ENCODE data around the gene SRXN1.
"Not testable (repeated sequence)": the region's sequence is repeated elsewhere in the genome, so short reads cannot be mapped to it uniquely, and the experiment has no call there.

Gene SRXN1

DNA sequence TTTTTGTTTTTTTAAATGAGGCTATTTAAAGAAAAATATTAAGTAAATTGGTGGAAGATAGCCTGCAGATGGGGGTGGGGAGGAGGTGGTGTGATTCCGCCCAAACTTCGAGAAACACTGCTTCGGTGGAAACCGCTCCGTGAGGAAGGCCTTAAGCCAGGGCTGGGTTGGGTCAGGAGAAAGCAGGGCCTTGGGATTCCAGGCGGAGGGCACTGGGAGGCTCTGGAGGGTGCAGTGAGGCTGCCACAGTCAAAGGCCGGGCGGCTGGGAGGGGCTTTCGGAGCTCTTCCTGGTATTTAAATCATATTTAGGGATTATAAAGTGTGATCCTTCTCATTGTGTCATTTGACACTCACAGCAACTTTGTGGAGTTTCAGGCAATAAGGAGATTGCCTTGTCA lies 44.8 kb upstream of the SRXN1 start:
- Mint-ChIP-seq H3K27me3 (ENCODE audit: low read depth) (peaks cover 36% of the 10 kb centered on the region), H3K36me3 (ENCODE audit: low read depth) (no peaks in the 10 kb centered on the region), H3K4me1 (peaks cover 6% of the 10 kb centered on the region), H3K27ac (no peak overlapping the region), H3K9me3 (no peaks in the 10 kb centered on the region), H3K4me3 (no peak overlapping the region)
- TF ChIP-seq, protein P1, sequence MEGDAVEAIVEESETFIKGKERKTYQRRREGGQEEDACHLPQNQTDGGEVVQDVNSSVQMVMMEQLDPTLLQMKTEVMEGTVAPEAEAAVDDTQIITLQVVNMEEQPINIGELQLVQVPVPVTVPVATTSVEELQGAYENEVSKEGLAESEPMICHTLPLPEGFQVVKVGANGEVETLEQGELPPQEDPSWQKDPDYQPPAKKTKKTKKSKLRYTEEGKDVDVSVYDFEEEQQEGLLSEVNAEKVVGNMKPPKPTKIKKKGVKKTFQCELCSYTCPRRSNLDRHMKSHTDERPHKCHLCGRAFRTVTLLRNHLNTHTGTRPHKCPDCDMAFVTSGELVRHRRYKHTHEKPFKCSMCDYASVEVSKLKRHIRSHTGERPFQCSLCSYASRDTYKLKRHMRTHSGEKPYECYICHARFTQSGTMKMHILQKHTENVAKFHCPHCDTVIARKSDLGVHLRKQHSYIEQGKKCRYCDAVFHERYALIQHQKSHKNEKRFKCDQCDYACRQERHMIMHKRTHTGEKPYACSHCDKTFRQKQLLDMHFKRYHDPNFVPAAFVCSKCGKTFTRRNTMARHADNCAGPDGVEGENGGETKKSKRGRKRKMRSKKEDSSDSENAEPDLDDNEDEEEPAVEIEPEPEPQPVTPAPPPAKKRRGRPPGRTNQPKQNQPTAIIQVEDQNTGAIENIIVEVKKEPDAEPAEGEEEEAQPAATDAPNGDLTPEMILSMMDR (IDR thresholded peaks at IDR 0.05; ENCODE audit: unreplicated experiment in 3 of 3): no peak

DNA sequence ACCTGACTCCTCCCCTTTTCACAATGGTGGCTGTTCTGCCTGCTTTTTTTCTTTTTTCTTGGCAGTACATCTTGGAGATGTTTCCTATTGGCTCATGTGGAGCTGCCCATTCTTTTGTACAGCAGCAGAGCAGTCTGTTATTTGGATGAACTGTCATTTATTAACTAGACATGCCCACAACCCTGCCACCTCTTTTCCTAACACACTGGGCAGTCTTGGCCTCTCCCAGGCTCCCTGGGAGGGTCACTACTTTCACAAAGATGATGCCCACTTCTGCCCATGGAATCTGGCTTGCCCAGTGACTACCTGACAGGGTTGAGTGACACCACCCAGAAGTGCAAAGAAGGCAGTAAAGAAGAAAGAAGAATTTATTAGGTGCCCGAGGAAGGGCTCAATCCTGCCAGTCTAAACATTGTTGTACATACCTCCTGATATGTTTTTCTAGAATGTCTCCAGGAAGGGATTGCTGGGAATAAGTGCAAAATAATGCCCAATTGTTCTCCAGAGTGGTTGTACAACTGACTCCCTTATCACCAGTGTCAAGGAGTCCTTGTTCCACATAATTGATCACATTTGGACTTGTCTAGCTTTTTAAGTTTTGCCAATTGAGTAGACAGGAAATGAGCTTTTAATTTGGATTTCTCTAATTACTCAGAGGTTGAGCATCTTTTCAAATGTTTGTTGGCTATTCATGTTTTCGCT lies 42.3 kb upstream of the SRXN1 start:
- Mint-ChIP-seq H3K27me3 (ENCODE audit: low read depth) (peaks cover 36% of the 10 kb centered on the region), H3K9me3 (no peaks in the 10 kb centered on the region), H3K36me3 (ENCODE audit: low read depth) (no peaks in the 10 kb centered on the region), H3K4me3 (no peak overlapping the region), H3K4me1 (no peaks in the 10 kb centered on the region), H3K27ac (no peak overlapping the region)
- TF ChIP-seq, protein P1 (IDR thresholded peaks at IDR 0.05; ENCODE audit: unreplicated experiment in 3 of 3): no peak

DNA sequence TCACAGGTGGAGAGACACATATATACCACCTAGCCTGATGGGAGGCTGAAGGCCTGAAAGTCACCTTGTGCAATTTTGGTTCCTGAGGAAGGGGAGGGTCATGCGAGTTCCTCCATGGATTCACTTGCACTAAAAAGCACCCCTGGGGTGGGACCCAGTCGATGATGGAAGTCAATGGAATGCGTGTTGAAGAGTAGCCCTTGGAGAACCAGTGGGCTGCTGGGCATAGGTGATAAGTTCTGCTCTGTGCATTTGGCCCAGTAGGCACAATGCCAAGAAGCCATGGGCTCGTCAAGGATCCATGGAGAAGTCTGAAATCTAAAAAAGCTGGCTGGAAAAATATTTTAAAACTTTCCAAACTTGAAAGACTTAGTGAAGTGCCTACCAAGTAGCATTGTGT lies 41.5 kb upstream of the SRXN1 start:
- Mint-ChIP-seq H3K9me3 (no peaks in the 10 kb centered on the region), H3K27ac (no peak overlapping the region), H3K4me3 (no peak overlapping the region), H3K4me1 (no peaks in the 10 kb centered on the region), H3K36me3 (ENCODE audit: low read depth) (no peaks in the 10 kb centered on the region), H3K27me3 (ENCODE audit: low read depth) (peaks cover 39% of the 10 kb centered on the region)
- TF ChIP-seq, protein P1 (IDR thresholded peaks at IDR 0.05; ENCODE audit: unreplicated experiment in 3 of 3): no peak

DNA sequence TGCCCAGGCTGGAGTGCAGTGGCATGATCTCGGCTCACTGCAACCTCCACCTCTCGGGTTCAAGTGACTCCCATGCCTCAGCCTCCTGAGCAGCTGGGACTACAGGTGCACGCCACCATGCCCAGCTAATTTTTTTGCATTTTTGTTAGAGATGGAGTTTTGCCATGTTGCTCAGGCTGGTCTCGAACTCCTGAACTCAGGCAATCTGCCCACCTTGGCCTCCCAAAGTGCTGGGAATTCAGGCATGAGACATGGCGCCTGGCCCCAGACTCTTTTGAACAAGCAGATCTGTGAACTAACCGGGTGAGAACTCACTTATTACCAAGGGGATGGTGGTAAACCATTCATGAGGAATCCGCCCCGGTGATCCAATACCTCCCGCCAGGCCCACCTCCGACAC lies 40.8 kb upstream of the SRXN1 start:
- peaks cover 39% of the 10 kb centered on the region for H3K27me3 Mint-ChIP-seq (ENCODE audit: low read depth)
- not testable (repeated sequence) for H3K36me3 Mint-ChIP-seq (ENCODE audit: low read depth); H3K9me3 Mint-ChIP-seq; H3K4me1 Mint-ChIP-seq; H3K4me3 Mint-ChIP-seq; H3K27ac Mint-ChIP-seq

DNA sequence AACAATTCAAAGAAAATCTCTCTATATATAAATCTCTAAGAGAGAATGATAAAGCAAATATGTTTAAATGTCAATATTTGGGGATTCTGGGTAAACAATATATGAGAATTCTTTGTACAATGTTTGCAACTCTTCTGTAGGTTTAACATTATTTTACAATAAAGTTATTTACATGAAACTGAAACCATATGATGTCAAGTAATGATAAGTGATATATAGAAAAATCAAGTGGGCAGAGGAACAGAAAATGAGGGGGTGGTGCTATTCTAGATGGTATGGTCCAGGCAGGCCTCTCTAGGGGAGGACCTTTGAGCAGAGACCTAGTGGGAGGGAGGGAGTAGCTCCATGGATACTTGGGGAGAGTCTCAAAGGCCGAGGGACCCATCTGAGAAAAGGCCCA lies 39.0 kb upstream of the SRXN1 start:
- TF ChIP-seq, protein P1 (IDR thresholded peaks at IDR 0.05; ENCODE audit: unreplicated experiment in 3 of 3): no peak

DNA sequence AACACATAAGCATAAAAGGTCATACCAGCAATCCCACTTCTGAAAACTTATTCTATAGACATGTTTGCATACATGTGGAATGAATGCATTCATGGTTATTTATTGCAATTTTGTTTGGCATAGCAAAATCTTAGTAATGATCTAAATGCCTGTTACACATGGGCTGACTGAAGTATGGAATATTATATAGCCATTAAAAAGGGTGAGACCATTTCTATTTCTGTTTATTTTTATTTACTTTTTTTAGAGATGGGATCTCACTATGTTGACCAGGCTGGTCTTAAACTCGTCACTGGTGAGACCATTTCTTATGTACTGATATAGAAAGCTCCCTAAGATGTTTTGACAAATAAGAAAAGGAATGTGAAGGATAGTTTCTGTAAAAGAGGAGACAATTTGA lies 36.9 kb upstream of the SRXN1 start:
- no peaks in the 10 kb centered on the region for H3K9me3 Mint-ChIP-seq
- TF ChIP-seq, protein P1 (IDR thresholded peaks at IDR 0.05; ENCODE audit: unreplicated experiment in 3 of 3): no peak
- H3K4me1 Mint-ChIP-seq: no peaks in the 10 kb centered on the region
- peaks cover 46% of the 10 kb centered on the region for H3K27me3 Mint-ChIP-seq (ENCODE audit: low read depth)
- no peaks in the 10 kb centered on the region for H3K36me3 Mint-ChIP-seq (ENCODE audit: low read depth)
- no peak overlapping the region for H3K4me3 Mint-ChIP-seq
- H3K27ac Mint-ChIP-seq: no peak overlapping the region

More for the DNA sequence above, 39.0 kb upstream of the SRXN1 start:
- Mint-ChIP-seq H3K9me3 (no peaks in the 10 kb centered on the region), H3K4me1 (no peaks in the 10 kb centered on the region), H3K4me3 (no peak overlapping the region), H3K36me3 (ENCODE audit: low read depth) (no peaks in the 10 kb centered on the region), H3K27me3 (ENCODE audit: low read depth) (peaks cover 46% of the 10 kb centered on the region), H3K27ac (no peak overlapping the region)
